HT-29 (cell line): ENCODE results near the gene GRPR. TPM values are rescaled to one million over a fixed set of nuclear protein-coding genes. Genes with fewer than 3 reads are reported as not detected.
A peak's percentile ranks its signal among the peaks of the same experiment; 100 is the strongest.

Experiments
- DNase-seq: peaks from one replicate; pipeline ENCODE4 v3.0.0-alpha.2; 2015; ENCODE audit warnings: low spot score
- total RNA-seq: library from RNA; depleted of rRNA; stranded (reverse); fragments of >200 nt; shearing (Covaris generic); gene quantifications from 2 replicates; pipeline ENCODE4 v1.2.3, GENCODE V29; 2014; rRNA removed

Gene GRPR
- total RNA-seq, result not detected in 2 replicates

DNA sequence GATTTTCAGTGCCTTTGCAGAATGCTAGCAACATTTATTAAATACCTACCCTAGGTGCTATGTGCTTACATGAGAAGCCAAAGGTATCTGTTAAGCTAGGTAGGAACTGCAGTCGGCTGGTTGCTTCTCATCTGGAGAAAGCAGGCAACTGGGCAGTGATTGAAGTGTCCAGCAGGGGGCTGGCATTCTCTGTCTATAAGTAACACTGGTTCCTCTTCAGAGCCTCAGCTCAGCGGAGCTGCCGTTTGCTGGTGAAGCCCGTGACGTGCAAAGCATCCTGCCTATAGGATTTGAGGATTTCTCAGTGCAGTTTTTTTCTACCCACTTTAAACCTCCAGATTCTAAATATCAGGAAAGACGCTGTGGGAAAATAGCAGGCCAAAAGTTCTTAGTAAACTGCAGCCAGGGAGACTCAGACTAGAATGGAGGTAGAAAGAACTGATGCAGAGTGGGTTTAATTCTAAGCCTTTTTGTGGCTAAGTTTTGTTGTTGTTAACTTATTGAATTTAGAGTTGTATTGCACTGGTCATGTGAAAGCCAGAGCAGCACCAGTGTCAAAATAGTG lies at the start of gene GRPR:
Gene GRPR (plus strand): TSS at position 344 of the 565 bp plus-strand sequence. CDS start 389 bp downstream, outside the sequence.
- peak; percentile 94 for DNase-seq

DNA sequence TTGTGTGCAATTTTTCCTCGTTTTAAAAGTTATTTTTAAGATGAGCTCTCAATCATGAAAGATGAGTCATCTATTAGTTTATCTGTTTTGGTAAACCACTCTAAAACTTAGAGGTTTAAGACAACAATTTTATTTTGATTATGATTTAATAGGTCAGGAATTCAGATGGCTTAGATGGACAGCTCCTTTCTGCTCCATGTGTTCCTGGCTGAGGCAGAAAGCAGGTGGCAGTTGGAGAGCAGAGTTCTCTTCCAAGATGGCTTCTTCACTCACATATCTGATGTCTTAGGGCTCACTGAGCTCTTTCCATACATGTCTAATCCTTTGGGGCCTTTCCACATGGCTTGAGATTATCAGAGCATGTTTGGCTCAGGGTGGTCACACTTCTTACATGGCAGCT lies 48.3 kb upstream of the GRPR start:
- DNase-seq, result no peak

- DNase-seq, result no peak
These were observed 46.5 kb upstream of the GRPR start for GRCh38 chrX:16076834-16077233.

DNA sequence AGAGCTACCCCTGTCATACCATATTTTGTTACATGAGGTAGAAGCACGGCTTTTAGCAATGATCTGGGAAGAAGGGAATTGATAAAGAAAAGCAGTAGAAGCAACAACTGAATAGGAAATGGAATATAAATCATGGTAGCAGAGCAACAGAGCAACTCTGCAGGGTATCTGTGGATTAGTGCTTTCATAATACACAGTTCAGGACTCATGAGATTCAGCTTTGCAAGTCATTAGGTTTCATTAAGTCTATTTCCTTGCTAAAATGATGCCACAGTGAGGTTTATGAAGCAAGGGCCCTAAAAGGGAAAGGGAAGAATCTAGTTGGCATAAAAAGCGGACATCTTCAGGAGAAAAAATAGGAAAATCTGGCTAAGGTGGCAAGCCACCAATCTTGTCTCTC lies 45.6 kb upstream of the GRPR start:
- no peak for DNase-seq

- no peak for DNase-seq
These were observed 42.0 kb upstream of the GRPR start for GRCh38 chrX:16081357-16081756.

DNA sequence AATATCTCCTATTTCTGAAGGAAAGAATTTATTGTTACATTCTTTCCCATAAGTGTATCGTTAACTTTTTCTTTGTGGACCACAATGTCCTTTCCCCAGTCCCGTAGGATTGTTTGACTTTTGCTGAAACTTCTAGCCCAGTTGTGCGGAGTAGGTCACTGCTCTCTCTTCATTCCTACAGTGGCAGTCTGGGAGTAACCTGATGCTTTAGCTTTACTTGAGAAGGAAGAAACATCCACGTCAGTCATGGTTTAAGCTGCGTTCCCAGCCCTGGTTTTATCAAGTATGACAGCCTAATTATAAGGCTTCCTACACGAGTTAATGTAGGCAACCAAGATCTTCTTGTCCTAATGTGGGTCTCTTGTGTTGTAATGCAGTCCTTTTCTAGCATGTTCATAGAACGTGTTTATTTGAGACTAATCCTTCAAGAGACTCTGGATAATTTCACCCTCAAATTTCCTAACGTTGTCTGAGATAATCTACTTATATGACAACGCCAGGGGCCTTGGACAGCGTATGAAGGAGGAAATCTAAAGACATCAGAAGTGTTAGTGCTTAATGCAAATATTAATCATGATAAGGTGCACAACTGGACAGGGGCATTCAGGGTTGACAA lies 40.8 kb upstream of the GRPR start:
- DNase-seq, result no peak

GRCh38 chrX:16087076-16087475 lies 36.3 kb upstream of the GRPR start:
- peak; percentile 21 for DNase-seq

DNA sequence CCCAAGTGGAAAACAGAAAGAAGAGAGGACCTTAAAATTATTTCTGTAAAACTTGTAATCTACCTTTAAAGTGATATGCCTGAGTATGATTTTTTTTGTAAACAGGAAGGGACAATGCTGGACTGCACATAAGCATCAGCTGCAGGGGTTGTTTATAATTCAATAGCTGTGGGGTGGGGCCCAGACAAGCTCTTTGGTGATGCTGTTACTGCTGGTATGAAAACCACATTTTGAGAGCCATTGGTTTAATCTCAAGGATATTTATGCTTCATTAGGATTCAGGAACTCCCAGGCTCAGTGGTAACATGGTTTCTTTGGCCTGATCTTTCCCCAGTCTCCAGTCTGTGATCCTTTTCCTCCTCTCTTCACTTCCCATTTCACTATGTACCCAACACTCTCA lies 34.3 kb upstream of the GRPR start:
- no peak for DNase-seq

- DNase-seq, result no peak
These were observed 27.2 kb upstream of the GRPR start for GRCh38 chrX:16096141-16096540.

DNA sequence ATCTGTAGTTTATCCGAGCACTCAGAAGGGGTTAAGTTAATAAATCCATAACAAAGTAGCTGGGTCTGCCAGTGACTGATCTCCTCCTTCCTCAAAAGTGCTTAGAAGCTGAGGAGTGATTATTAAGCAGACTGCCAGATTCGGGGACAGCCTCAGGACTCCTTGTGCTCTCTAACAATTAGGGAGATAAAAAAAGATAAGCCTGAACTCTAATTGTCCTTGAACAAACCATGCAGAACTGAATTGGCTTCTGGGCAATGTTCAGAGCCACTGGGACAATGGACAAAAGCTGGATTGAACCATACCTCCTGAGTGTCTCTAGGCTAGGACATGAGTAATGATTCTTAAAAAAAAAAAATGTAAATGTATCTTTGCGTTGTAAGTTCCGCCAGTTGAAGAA lies 22.7 kb upstream of the GRPR start:
- DNase-seq, result no peak

GRCh38 chrX:16101581-16101980 lies 21.8 kb upstream of the GRPR start:
- DNase-seq, result no peak

GRCh38 chrX:16103625-16104024 lies 19.7 kb upstream of the GRPR start:
- DNase-seq, result no peak

DNA sequence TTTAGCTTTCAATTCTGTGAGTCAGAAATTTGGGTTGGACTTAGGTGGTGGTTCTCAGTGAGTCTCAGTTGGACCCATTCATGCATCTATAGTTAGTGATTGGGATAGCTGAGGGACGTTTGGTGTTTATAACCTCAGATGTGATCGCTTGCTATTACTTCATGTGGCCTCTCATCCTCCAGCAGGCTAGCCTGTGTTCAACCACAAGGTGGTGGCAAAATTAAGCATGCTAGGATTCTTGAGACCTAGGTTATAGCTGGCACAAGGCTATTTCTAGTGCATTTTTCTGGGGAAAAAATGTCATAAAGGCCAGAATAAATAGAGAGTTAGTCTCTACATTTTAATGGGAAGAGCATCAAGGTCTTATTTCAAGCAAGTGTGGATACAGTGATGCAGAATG lies 10.9 kb upstream of the GRPR start:
- no peak for DNase-seq

DNA sequence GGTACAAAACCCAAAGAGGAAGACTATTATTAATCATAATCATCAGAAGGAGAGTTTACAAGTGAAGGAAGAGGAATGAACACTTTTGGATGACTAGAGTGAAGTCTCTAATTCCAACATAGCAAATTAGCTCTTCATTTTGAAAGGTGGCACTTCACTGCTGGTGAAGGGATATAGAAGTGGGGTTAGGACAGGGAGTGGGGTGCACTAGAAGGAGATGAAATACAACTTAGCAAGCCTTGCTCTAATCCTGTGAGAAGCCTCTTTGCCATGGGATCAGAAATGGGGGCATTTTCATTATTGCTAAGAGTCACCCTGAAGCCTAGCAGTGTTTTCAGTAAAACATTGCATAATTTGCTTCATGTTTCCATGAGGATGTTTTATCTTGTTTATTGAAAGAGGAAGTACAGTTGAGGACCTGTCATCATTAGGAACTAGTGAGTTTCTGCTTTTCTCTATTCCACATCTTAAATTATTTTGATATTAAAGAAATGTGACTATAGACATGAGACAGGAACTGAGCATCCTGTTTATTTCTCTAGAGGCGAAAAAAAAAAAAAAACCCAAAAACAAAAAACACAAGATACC lies 9.3 kb upstream of the GRPR start:
- DNase-seq, result no peak

GRCh38 chrX:16114611-16115010 lies 8.8 kb upstream of the GRPR start:
- DNase-seq, result no peak

GRCh38 chrX:16119353-16120220 lies 3.8 kb upstream of the GRPR start:
- DNase-seq, result no peak

GRCh38 chrX:16120431-16120830 lies 2.9 kb upstream of the GRPR start:
- DNase-seq, result no peak

DNA sequence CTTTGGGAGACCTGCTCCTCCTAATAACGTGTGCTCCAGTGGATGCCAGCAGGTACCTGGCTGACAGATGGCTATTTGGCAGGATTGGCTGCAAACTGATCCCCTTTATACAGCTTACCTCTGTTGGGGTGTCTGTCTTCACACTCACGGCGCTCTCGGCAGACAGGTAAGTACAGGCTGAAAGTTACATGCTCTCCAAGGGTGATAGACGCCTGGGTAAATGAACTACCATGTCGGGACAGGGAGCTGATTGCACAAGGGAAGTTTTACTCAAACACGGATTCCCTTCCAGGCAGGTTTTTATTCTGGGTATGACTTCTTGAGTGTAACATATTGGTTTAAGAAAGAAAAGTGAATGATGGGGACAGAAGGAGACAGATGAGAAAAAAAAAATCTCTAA lies 836 bp downstream of the GRPR start:
- DNase-seq, result no peak

GRCh38 chrX:16125520-16126149 lies 2.3 kb downstream of the GRPR start:
- DNase-seq, result no peak

- no peak for DNase-seq
These were observed 7.3 kb downstream of the GRPR start for GRCh38 chrX:16130707-16131106.

GRCh38 chrX:16134936-16135335 lies 11.6 kb downstream of the GRPR start:
- DNase-seq, result no peak

GRCh38 chrX:16136080-16136479 lies 12.7 kb downstream of the GRPR start:
- DNase-seq, result no peak
